Upper lobe of left lung (tissue), 4 donors: ENCODE data around the gene CCNO.

ENCODE experiments used
- CTCF ChIP-seq, 6 experiments: fragments of 450-650 bp in 4 of 6; fragments of 200-600 bp in 2 of 6; sonication (generic) in 2 of 6; IDR thresholded peaks; one replicate each; pipeline ENCODE4 v1.5.1; 2016 to 2019; ENCODE audit warnings: antibody characterized with exemption in 6 of 6
- EP300 ChIP-seq, 4 donors: sonication (generic); formaldehyde crosslinking; IDR thresholded peaks; one replicate each; pipeline ENCODE4 v1.5.1; 2017; ENCODE audit warnings: antibody characterized with exemption in 4 of 4, control low read depth in 2 of 4
- POLR2AphosphoS5 ChIP-seq, 2 donors: sonication (generic); formaldehyde crosslinking; IDR thresholded peaks; one replicate each; pipeline ENCODE4 v1.5.1; 2017; ENCODE audit warnings: antibody characterized with exemption in 2 of 2

GRCh38 chr5:55234121-55234700 is 803 bp upstream of the CCNO start:
- TF ChIP-seq CTCF (IDR thresholded peaks at IDR 0.05), result no peak
- TF ChIP-seq POLR2AphosphoS5 (IDR thresholded peaks at IDR 0.05), result no peak
- TF ChIP-seq EP300 (IDR thresholded peaks at IDR 0.05), result no peak
